ENCODE results near the gene CORO2B.

DNA sequence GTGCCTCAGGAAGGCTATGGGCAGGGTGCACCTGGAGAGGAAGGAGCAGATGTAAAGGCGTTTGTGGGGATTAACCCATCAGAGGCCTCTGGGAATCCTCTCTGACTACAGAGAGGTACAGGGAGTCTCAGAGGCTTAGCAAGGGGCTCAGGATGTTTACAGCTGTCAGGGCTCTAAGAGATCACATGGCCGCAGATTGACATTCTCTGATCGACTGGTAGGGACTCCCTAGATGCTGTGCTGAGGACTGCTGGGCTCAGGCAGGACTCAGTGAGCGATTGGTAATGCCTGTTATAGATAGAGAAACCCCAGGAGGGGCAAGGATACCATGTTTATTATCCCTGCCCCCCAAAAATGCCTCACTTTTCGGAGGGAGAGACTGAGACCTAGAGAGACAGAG is 103.5 kb downstream of the CORO2B start:
- no peak for TF ChIP-seq POLR2A (IDR thresholded peaks at IDR 0.05)
- TF ChIP-seq, protein P1, sequence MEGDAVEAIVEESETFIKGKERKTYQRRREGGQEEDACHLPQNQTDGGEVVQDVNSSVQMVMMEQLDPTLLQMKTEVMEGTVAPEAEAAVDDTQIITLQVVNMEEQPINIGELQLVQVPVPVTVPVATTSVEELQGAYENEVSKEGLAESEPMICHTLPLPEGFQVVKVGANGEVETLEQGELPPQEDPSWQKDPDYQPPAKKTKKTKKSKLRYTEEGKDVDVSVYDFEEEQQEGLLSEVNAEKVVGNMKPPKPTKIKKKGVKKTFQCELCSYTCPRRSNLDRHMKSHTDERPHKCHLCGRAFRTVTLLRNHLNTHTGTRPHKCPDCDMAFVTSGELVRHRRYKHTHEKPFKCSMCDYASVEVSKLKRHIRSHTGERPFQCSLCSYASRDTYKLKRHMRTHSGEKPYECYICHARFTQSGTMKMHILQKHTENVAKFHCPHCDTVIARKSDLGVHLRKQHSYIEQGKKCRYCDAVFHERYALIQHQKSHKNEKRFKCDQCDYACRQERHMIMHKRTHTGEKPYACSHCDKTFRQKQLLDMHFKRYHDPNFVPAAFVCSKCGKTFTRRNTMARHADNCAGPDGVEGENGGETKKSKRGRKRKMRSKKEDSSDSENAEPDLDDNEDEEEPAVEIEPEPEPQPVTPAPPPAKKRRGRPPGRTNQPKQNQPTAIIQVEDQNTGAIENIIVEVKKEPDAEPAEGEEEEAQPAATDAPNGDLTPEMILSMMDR (IDR thresholded peaks at IDR 0.05): no peak

Measured in thyroid gland (tissue), 4 donors.